ENCODE data around the gene DEFB131B. TPM values are rescaled to one million over a fixed set of nuclear protein-coding genes. Genes with fewer than 3 reads are reported as not detected.
"Not testable (repeated sequence)": the region's sequence is repeated elsewhere in the genome, so short reads cannot be mapped to it uniquely, and the experiment has no call there.

Gene DEFB131B
- total and polyA plus RNA-seq, 8 donors = not detected

DNA sequence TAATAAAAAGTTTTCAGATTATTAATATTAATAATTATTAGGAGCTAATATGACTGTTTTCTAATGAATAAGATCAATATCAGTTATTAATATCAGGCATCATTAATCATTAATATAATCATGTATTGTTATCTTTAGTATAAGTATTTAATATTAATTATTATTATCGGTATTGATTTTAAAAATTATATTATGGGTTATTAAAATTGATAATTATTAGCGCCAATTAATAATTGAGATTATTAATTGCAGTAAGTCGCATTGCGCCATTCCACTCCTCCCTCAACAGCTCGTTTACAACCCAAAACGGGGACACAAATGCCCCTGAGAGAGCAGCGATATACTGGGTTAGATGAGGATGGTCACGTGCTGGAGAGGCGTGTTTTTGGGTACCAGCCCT is 30.0 kb downstream of the DEFB131B start:
- intact Hi-C loops (cut with DNase I) = no loop called here
- Histone ChIP-seq H3K4me1 (no peaks in the 10 kb centered on the region), H3K4me3 (no peak overlapping the region), H3K27me3 (no peaks in the 10 kb centered on the region), H3K9me3 (no peaks in the 10 kb centered on the region), H3K27ac (no peak overlapping the region), H3K36me3 (no peaks in the 10 kb centered on the region)
- ATAC-seq (no peak), DNase-seq (no peak), FAIRE-seq (no peak)
- TF ChIP-seq, protein P1, sequence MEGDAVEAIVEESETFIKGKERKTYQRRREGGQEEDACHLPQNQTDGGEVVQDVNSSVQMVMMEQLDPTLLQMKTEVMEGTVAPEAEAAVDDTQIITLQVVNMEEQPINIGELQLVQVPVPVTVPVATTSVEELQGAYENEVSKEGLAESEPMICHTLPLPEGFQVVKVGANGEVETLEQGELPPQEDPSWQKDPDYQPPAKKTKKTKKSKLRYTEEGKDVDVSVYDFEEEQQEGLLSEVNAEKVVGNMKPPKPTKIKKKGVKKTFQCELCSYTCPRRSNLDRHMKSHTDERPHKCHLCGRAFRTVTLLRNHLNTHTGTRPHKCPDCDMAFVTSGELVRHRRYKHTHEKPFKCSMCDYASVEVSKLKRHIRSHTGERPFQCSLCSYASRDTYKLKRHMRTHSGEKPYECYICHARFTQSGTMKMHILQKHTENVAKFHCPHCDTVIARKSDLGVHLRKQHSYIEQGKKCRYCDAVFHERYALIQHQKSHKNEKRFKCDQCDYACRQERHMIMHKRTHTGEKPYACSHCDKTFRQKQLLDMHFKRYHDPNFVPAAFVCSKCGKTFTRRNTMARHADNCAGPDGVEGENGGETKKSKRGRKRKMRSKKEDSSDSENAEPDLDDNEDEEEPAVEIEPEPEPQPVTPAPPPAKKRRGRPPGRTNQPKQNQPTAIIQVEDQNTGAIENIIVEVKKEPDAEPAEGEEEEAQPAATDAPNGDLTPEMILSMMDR (IDR thresholded peaks at IDR 0.05) = no peak
- 81% methylated on average over 9 of the region's 9 CpGs for WGBS, 2 donors

- DNase-seq; H3K4me1 ChIP-seq; H3K4me3 ChIP-seq; H3K27me3 ChIP-seq; ATAC-seq; H3K27ac ChIP-seq; H3K9me3 ChIP-seq; FAIRE-seq; intact Hi-C loops (cut with DNase I): not testable (repeated sequence)
- 82% methylated on average over 5 of the region's 5 CpGs for WGBS, 2 donors
- peaks cover 0 to 17% (median 8%) of the 10 kb centered on the region in 3 donors for H3K36me3 ChIP-seq
Measured at GRCh38 chr11:71910775-71911174, 32.5 kb downstream of the DEFB131B start.

DNA sequence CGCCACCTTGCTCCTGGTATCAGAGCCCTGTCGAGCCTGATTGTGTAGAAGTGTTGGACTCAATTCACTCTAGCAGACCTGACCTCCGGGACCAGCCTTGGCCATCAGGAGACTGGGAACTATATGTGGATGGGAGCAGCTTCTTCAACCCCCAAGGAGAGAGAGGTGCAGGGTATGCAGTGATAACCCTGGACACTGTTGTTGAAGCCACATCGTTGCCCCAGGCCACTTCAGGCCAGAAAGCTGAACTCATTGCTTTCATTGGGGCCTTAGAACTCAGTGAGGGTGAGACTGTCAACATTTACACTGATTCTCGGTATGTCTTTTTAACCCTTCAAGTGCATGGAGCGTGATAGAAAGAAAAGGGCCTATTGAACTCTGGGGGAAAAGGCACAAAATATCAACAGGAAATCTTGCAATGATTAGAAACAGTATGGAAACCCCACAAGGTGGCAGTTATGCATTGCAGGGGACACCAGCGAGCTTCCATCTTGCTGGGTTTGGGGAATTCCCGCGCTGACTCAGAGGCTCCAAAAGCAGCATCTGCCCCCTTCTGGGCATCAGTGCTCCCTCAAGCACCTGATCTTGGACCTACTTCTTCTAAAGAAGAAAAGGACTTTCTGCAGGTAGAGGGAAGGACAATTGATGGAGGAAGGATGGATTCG is 33.2 kb downstream of the DEFB131B start:
- WGBS, 2 donors = 85 to 86% methylated on average over 10 of the region's 10 CpGs

DNA sequence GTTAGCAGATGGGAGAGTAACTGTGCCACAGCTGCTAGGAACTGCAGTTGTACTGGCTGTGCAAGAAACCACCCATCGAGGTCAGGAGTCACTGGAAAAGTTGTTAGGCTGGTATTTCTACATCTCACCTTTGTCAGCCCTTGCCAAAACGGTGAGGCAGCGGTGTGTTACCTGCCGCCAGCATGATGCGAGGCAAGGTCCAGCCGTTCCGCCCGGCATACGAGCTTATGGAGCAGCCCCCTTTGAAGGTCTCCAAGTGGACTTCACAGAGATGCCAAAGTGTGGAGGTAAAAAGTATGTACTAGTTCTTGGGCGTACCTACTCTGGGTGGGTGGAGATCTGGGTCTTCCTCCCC is 33.7 kb downstream of the DEFB131B start:
- H3K27me3 ChIP-seq; H3K9me3 ChIP-seq; FAIRE-seq; ATAC-seq; H3K4me1 ChIP-seq; H3K27ac ChIP-seq; H3K4me3 ChIP-seq; intact Hi-C loops (cut with DNase I): not testable (repeated sequence)
- H3K36me3 ChIP-seq = peaks cover 0 to 19% (median 8%) of the 10 kb centered on the region in 3 donors
- 60 to 61% methylated on average over 10 of the region's 10 CpGs for WGBS, 2 donors
- DNase-seq = peak in 1 of 6 donors; percentile 31

More for the DNA sequence above, 33.2 kb downstream of the DEFB131B start:
- FAIRE-seq; H3K9me3 ChIP-seq; intact Hi-C loops (cut with DNase I); H3K27me3 ChIP-seq; ATAC-seq; H3K27ac ChIP-seq; DNase-seq; H3K4me3 ChIP-seq; H3K4me1 ChIP-seq: not testable (repeated sequence)
- peaks cover 0 to 19% (median 8%) of the 10 kb centered on the region in 3 donors for H3K36me3 ChIP-seq

DNA sequence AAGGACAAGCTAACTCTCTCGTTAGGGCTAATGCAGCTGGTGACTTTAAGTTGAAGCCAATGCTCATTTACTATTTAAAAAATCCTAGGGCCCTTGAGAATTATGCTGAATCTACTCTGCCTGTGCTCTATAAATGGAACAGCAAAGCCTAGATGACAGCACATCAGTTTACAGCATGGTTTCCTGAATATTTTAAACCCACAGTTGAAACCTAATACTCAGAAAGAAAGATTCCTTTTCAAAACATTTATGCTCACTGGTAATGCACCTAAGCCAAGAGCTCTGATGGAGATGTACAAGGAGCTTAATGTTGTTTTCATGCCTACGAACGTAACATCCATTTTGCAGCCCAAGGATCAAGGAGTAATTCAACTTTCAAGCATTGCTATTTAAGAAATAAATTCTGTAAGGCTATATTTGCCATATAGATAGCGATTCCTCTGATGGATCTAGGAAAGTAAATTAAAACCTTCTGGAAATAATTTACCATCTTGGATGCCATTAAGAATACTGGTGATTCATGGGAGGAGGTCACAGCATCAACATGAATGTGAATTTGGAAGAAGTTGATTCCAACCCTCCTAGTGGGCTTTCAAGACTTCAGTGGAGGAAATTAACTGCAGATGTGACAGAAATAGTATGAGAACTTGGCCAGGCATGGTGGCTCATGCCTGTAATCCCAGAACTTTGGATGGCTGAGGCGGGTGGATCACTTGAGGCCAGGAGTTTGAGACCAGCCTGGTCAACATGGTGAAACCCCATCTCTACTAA is 35.7 kb downstream of the DEFB131B start:
- TF ChIP-seq, protein P1 (IDR thresholded peaks at IDR 0.05) = no peak
- no peak for FAIRE-seq

GRCh38 chr11:71914617-71915189 is 36.5 kb downstream of the DEFB131B start:
- Histone ChIP-seq H3K27ac (no peak overlapping the region), H3K4me3 (no peak overlapping the region), H3K9me3 (no peaks in the 10 kb centered on the region), H3K4me1 (no peaks in the 10 kb centered on the region), H3K36me3 (peaks cover 0 to 19% (median 8%) of the 10 kb centered on the region in 3 donors), H3K27me3 (no peaks in the 10 kb centered on the region)
- ATAC-seq = no peak
- no peak for DNase-seq
- TF ChIP-seq, protein P1 (IDR thresholded peaks at IDR 0.05) = no peak
- WGBS, 2 donors = 90 to 94% methylated on average over 7 of the region's 7 CpGs
- intact Hi-C loops (cut with DNase I) = no loop called here
- FAIRE-seq = no peak

More for the DNA sequence above, 35.7 kb downstream of the DEFB131B start:
- WGBS, 2 donors = 94 to 96% methylated on average over 5 of the region's 5 CpGs
- Histone ChIP-seq H3K27ac (no peak overlapping the region), H3K4me3 (no peak overlapping the region), H3K27me3 (no peaks in the 10 kb centered on the region), H3K9me3 (no peaks in the 10 kb centered on the region), H3K4me1 (no peaks in the 10 kb centered on the region), H3K36me3 (peaks cover 0 to 19% (median 8%) of the 10 kb centered on the region in 3 donors)
- ATAC-seq = no peak
- intact Hi-C loops (cut with DNase I) = no loop called here
- no peak for DNase-seq

Measured in pancreas (tissue), 10 donors.